H9 (cell line): ENCODE results near the gene GALNS. TPM values are rescaled to one million over a fixed set of nuclear protein-coding genes. Genes with fewer than 3 reads are reported as not detected.

Source experiments
- DNase-seq: peaks from one replicate; pipeline ENCODE4 v3.0.0-alpha.2; 2017
- H2AFZ ChIP-seq: one replicate; pipeline ENCODE4 v1.6.1; 2013; ENCODE audit warnings: mild to moderate bottlenecking, low read length, control low read depth, moderate library complexity
- H2AK5ac ChIP-seq: 2 replicates; pipeline ENCODE4 v1.6.1; 2013; ENCODE audit warnings: low read length, control low read depth, mixed read lengths; ENCODE audit not compliant: insufficient read length
- H2BK120ac ChIP-seq: one replicate; pipeline ENCODE4 v1.6.1; 2013; ENCODE audit warnings: low read depth, mild to moderate bottlenecking, low read length, control low read depth, inconsistent platforms; ENCODE audit not compliant: poor library complexity, severe bottlenecking
- H2BK12ac ChIP-seq: 2 replicates; pipeline ENCODE4 v1.6.1; 2013; ENCODE audit warnings: low read length, control low read depth, mixed read lengths, low read depth; ENCODE audit not compliant: insufficient read length
- H2BK15ac ChIP-seq: 2 replicates; pipeline ENCODE4 v1.6.1; 2013; ENCODE audit warnings: low read depth, low read length, control low read depth
- H2BK20ac ChIP-seq: one replicate; pipeline ENCODE4 v1.6.1; 2013; ENCODE audit warnings: low read depth, mild to moderate bottlenecking, low read length, control low read depth, inconsistent platforms; ENCODE audit not compliant: poor library complexity, severe bottlenecking
- H2BK5ac ChIP-seq: 2 replicates; pipeline ENCODE4 v1.6.1; 2013; ENCODE audit warnings: low read length, control low read depth, mixed read lengths; ENCODE audit not compliant: insufficient read length
- H3K14ac ChIP-seq: 2 replicates; pipeline ENCODE4 v1.6.1; 2013; ENCODE audit warnings: low read length, control low read depth; ENCODE audit not compliant: insufficient read depth
- H3K18ac ChIP-seq: 2 replicates; pipeline ENCODE4 v1.6.1; 2013; ENCODE audit warnings: low read depth, mild to moderate bottlenecking, mixed read lengths, low read length, control low read depth; ENCODE audit not compliant: insufficient read length
- H3K23ac ChIP-seq: 2 replicates; pipeline ENCODE4 v1.6.1; 2013; ENCODE audit warnings: low read length, control low read depth, mixed read lengths, low read depth; ENCODE audit not compliant: insufficient read length
- H3K23me2 ChIP-seq: 2 replicates; pipeline ENCODE4 v1.6.1; 2013; ENCODE audit warnings: low read depth, mild to moderate bottlenecking, mixed read lengths, low read length, control low read depth; ENCODE audit not compliant: insufficient read length, poor library complexity, severe bottlenecking
- H3K27ac ChIP-seq: 2 replicates; pipeline ENCODE4 v1.5.1; 2013; ENCODE audit warnings: low read length, control low read depth, mixed read lengths, low read depth; ENCODE audit not compliant: insufficient read length
- H3K27me3 ChIP-seq: 2 replicates; pipeline ENCODE4 v1.6.1; 2013; ENCODE audit warnings: low read length, control low read depth, inconsistent platforms; ENCODE audit not compliant: insufficient read depth
- H3K4ac ChIP-seq: 2 replicates; pipeline ENCODE4 v1.6.1; 2013; ENCODE audit warnings: low read depth, mild to moderate bottlenecking, control low read depth, inconsistent platforms, low read length, moderate library complexity
- H3K4me1 ChIP-seq: 2 replicates; pipeline ENCODE4 v1.6.1; 2013; ENCODE audit warnings: low read length, control low read depth, inconsistent platforms; ENCODE audit not compliant: insufficient read depth
- H3K4me2 ChIP-seq: 2 replicates; pipeline ENCODE4 v1.6.1; 2013; ENCODE audit warnings: low read length, control low read depth, mixed read lengths; ENCODE audit not compliant: insufficient read length, insufficient read depth
- H3K56ac ChIP-seq: 2 replicates; pipeline ENCODE4 v1.6.1; 2013; ENCODE audit warnings: low read depth, mild to moderate bottlenecking, mixed read lengths, low read length, control low read depth; ENCODE audit not compliant: insufficient read length
- H3K79me1 ChIP-seq: 2 replicates; pipeline ENCODE4 v1.6.1; 2013; ENCODE audit warnings: low read depth, mild to moderate bottlenecking, moderate library complexity, low read length, control low read depth, inconsistent platforms; ENCODE audit not compliant: insufficient read depth, poor library complexity, severe bottlenecking
- H3K79me2 ChIP-seq: 2 replicates; pipeline ENCODE4 v1.6.1; 2013; ENCODE audit warnings: low read length, control low read depth, inconsistent platforms; ENCODE audit not compliant: insufficient read depth
- H3K9ac ChIP-seq: 2 replicates; pipeline ENCODE4 v1.6.1; 2013; ENCODE audit warnings: low read length, control low read depth, mixed read lengths; ENCODE audit not compliant: insufficient read length; ENCODE audit errors: extremely low read depth
- H3K9me3 ChIP-seq: one replicate; pipeline ENCODE4 v1.6.1; 2013; ENCODE audit warnings: low read depth, low read length, inconsistent platforms; ENCODE audit not compliant: control insufficient read depth
- H3T11ph ChIP-seq: one replicate; pipeline ENCODE4 v1.6.1; 2013; ENCODE audit warnings: mild to moderate bottlenecking, low read length, control low read depth, inconsistent platforms
- H4K20me1 ChIP-seq: one replicate; pipeline ENCODE4 v1.6.1; 2013; ENCODE audit not compliant: control insufficient read depth, insufficient read length, insufficient read depth
- H4K5ac ChIP-seq: 2 replicates; pipeline ENCODE4 v1.6.1; 2013; ENCODE audit warnings: low read depth, mild to moderate bottlenecking, mixed read lengths, low read length, control low read depth; ENCODE audit not compliant: insufficient read length
- H4K8ac ChIP-seq: replicated peaks from 2 replicates; pipeline ENCODE4 v1.6.1; 2013; ENCODE audit warnings: low read length, control low read depth, mixed read lengths, low read depth; ENCODE audit not compliant: insufficient read length
- H4K91ac ChIP-seq: 2 replicates; pipeline ENCODE4 v1.6.1; 2013; ENCODE audit warnings: low read depth, mild to moderate bottlenecking, moderate library complexity, mixed read lengths, low read length, control low read depth; ENCODE audit not compliant: insufficient read length
- H3K27ac Mint-ChIP-seq, 3 experiments: 2 replicates in 2 of 3; 3 replicates in 1 of 3; pipeline ENCODE4 v1.8.0; 2020 to 2021; ENCODE audit warnings: mixed read lengths in 3 of 3, mild to moderate bottlenecking in 1 of 3, moderate library complexity in 1 of 3
- H3K27me3 Mint-ChIP-seq: 2 replicates; pipeline ENCODE4 v1.8.0; 2021; ENCODE audit warnings: low read depth, mild to moderate bottlenecking, moderate library complexity, mixed read lengths
- H3K36me3 Mint-ChIP-seq, 3 experiments: 2 replicates in 2 of 3; 3 replicates in 1 of 3; pipeline ENCODE4 v1.8.0; 2020 to 2021; ENCODE audit warnings: low read depth in 3 of 3, mixed read lengths in 3 of 3; ENCODE audit not compliant: insufficient read depth in 1 of 3
- H3K4me1 Mint-ChIP-seq, 2 experiments: 2 replicates each; pipeline ENCODE4 v1.8.0; 2020; ENCODE audit warnings: mixed read lengths in 2 of 2
- H3K4me3 Mint-ChIP-seq, 2 experiments: 2 replicates in 1 of 2; 3 replicates in 1 of 2; pipeline ENCODE4 v1.8.0; 2020 to 2021; ENCODE audit warnings: mild to moderate bottlenecking in 2 of 2, mixed read lengths in 2 of 2, moderate library complexity in 1 of 2
- H3K9me3 Mint-ChIP-seq, 2 experiments: 2 replicates in 1 of 2; 3 replicates in 1 of 2; pipeline ENCODE4 v1.8.0; 2020; ENCODE audit warnings: mild to moderate bottlenecking in 2 of 2, mixed read lengths in 2 of 2, moderate library complexity in 1 of 2
- CTCF ChIP-seq: fragments of 200-600 bp; sonication (generic); conservative IDR thresholded peaks from 3 replicates; pipeline ENCODE4 v1.8.0; 2021; ENCODE audit warnings: antibody characterized with exemption, mild to moderate bottlenecking
- whole genome bisulfite sequencing: extraction: QIAGEN DNeasy Blood & Tissue Kit; methylation state at CpG from one replicate; pipeline ENCODE4 v1.1.7; 2013; ENCODE audit warnings: missing lambda C conversion rate, low lambda C conversion rate, mixed read lengths; ENCODE audit not compliant: insufficient read length; ENCODE audit errors: extremely low coverage; 5-methylcytosine and 5-hydroxymethylcytosine counted together
- total RNA-seq: library from RNA; stranded (reverse); gene quantifications from 2 replicates; pipeline ENCODE4 v1.2.1, GENCODE V29; 2021

Gene GALNS
- total RNA-seq, 1 experiment from 2014 or later, result 20.3 TPM

- Histone ChIP-seq H2AK5ac (no peak overlapping the region), H4K20me1 (peaks cover 2% of the 10 kb centered on the region), H3K4me1 (no peaks in the 10 kb centered on the region), H3K4ac (no peak overlapping the region), H4K5ac (no peak overlapping the region), H3K23me2 (no peaks in the 10 kb centered on the region), H3K27ac (no peak overlapping the region), H3K79me1 (no peaks in the 10 kb centered on the region), H3K9me3 (no peaks in the 10 kb centered on the region), H3K14ac (no peak overlapping the region), H3K18ac (no peak overlapping the region), H3K56ac (no peak overlapping the region), H3K4me2 (no peak overlapping the region), H2AFZ (no peak overlapping the region), H2BK12ac (no peak overlapping the region), H2BK5ac (no peak overlapping the region), H3K79me2 (peaks cover 4% of the 10 kb centered on the region; the same call in 1 of the 2 replicates), H2BK20ac (no peak overlapping the region), H3K27me3 (no peaks in the 10 kb centered on the region), H2BK15ac (no peak overlapping the region), H3T11ph (no peak overlapping the region), H3K9ac (no peak overlapping the region), H4K91ac (no peak overlapping the region), H3K23ac (no peak overlapping the region), H2BK120ac (no peak overlapping the region), H4K8ac (no peak overlapping the region)
- Mint-ChIP-seq H3K27me3 (no peaks in the 10 kb centered on the region), H3K27ac (peak overlapping the region in 1 of 3 experiments; percentile 94; a peak in 1 of 7 replicates), H3K9me3 (no peaks in the 10 kb centered on the region), H3K36me3 (no peaks in the 10 kb centered on the region), H3K4me1 (peaks cover 34 to 46% of the 10 kb centered on the region in 2 experiments), H3K4me3 (no peak overlapping the region)
- no peak for TF ChIP-seq CTCF
- no CpG with 5 or more reads among the region's 30 CpGs for WGBS
- no peak for DNase-seq
These were observed 78.1 kb downstream of the GALNS start for GRCh38 chr16:88778541-88779065.
